ENCODE data around the gene NYNRIN.
"Not testable (repeated sequence)": the region's sequence is repeated elsewhere in the genome, so short reads cannot be mapped to it uniquely, and the experiment has no call there.

Gene NYNRIN

GRCh38 chr14:24369907-24370687 is 28.7 kb upstream of the NYNRIN start:
- DNase-seq (ENCODE audit: low spot score) = no peak

- no peak for DNase-seq (ENCODE audit: low spot score)
These were observed 28.1 kb upstream of the NYNRIN start for GRCh38 chr14:24370748-24371147.

- DNase-seq (ENCODE audit: low spot score) = not testable (repeated sequence)
These were observed 27.2 kb upstream of the NYNRIN start for GRCh38 chr14:24371605-24372004.

GRCh38 chr14:24372701-24373416 is 25.9 kb upstream of the NYNRIN start:
- DNase-seq (ENCODE audit: low spot score) = no peak

GRCh38 chr14:24376448-24377070 is 22.2 kb upstream of the NYNRIN start:
- DNase-seq (ENCODE audit: low spot score) = no peak

- no peak for DNase-seq (ENCODE audit: low spot score)
These were observed 21.7 kb upstream of the NYNRIN start for GRCh38 chr14:24377126-24377525.

GRCh38 chr14:24377657-24378056 is 21.1 kb upstream of the NYNRIN start:
- DNase-seq (ENCODE audit: low spot score) = no peak

GRCh38 chr14:24378327-24378726 is 20.5 kb upstream of the NYNRIN start:
- DNase-seq (ENCODE audit: low spot score) = no peak

- DNase-seq (ENCODE audit: low spot score) = no peak
These were observed 19.6 kb upstream of the NYNRIN start for GRCh38 chr14:24378981-24379906.

- no peak for DNase-seq (ENCODE audit: low spot score)
These were observed 18.7 kb upstream of the NYNRIN start for GRCh38 chr14:24379907-24380730.

GRCh38 chr14:24381363-24382063 is 17.3 kb upstream of the NYNRIN start:
- no peak for DNase-seq (ENCODE audit: low spot score)

GRCh38 chr14:24382064-24382371 is 16.8 kb upstream of the NYNRIN start:
- DNase-seq (ENCODE audit: low spot score) = no peak

GRCh38 chr14:24384169-24384568 is 14.6 kb upstream of the NYNRIN start:
- no peak for DNase-seq (ENCODE audit: low spot score)

GRCh38 chr14:24385524-24385923 is 13.3 kb upstream of the NYNRIN start:
- DNase-seq (ENCODE audit: low spot score) = no peak

- DNase-seq (ENCODE audit: low spot score) = no peak
These were observed 11.8 kb upstream of the NYNRIN start for GRCh38 chr14:24387009-24387345.

GRCh38 chr14:24387579-24387978 is 11.2 kb upstream of the NYNRIN start:
- not testable (repeated sequence) for DNase-seq (ENCODE audit: low spot score)

- DNase-seq (ENCODE audit: low spot score) = no peak
These were observed 10.2 kb upstream of the NYNRIN start for GRCh38 chr14:24388474-24389179.

- DNase-seq (ENCODE audit: low spot score) = no peak
These were observed 9.5 kb upstream of the NYNRIN start for GRCh38 chr14:24389226-24389848.

GRCh38 chr14:24390701-24391468 is 7.9 kb upstream of the NYNRIN start:
- no peak for DNase-seq (ENCODE audit: low spot score)
